ENCODE measurements around the gene NEK8. TPM values are rescaled to one million over a fixed set of nuclear protein-coding genes. Genes with fewer than 3 reads are reported as not detected.

NEK8 gene
- total RNA-seq, 1 donor from 2014 or later = 0.52 TPM

- H3K4me1 ChIP-seq (ENCODE audit: control insufficient read depth in 3 of 3, insufficient read depth in 3 of 3, low read length in 3 of 3) = peaks cover 31 to 43% (median 36%) of the 10 kb centered on the region in 3 donors
- peak overlapping the region; percentile 68 to 71 (median 69) for H3K9ac ChIP-seq (ENCODE audit: low read depth in 1 of 3, low read length in 3 of 3)
Measured at GRCh38 chr17:28744104-28744971, 15.8 kb downstream of the NEK8 start.

GRCh38 chr17:28744972-28745785 is 16.6 kb downstream of the NEK8 start:
- peaks cover 0 to 12% (median 6%) of the 10 kb centered on the region in 3 donors for H3K27me3 ChIP-seq (ENCODE audit: control insufficient read depth in 3 of 3, insufficient read depth in 3 of 3, low read length in 3 of 3)
- no peaks in the 10 kb centered on the region for H3K9me3 ChIP-seq (ENCODE audit: control insufficient read depth in 3 of 3, low read length in 3 of 3)
- peak overlapping the region; percentile 68 to 71 (median 69) for H3K9ac ChIP-seq (ENCODE audit: low read depth in 1 of 3, low read length in 3 of 3)
- H3K4me3 ChIP-seq (ENCODE audit: low read length in 3 of 3) = peak overlapping the region; percentile 57 to 71 (median 68)
- H3K36me3 ChIP-seq (ENCODE audit: control insufficient read depth in 3 of 3, insufficient read depth in 3 of 3, low read length in 3 of 3) = peaks cover 0 to 7% (median 0%) of the 10 kb centered on the region in 3 donors
- H3K27ac ChIP-seq (ENCODE audit: low read depth, low read length) = peak overlapping the region; percentile 74
- peaks cover 31 to 46% (median 38%) of the 10 kb centered on the region in 3 donors for H3K4me1 ChIP-seq (ENCODE audit: control insufficient read depth in 3 of 3, insufficient read depth in 3 of 3, low read length in 3 of 3)

More at GRCh38 chr17:28744104-28744971, 15.8 kb downstream of the NEK8 start:
- H3K27me3 ChIP-seq (ENCODE audit: control insufficient read depth in 3 of 3, insufficient read depth in 3 of 3, low read length in 3 of 3) = peaks cover 0 to 12% (median 6%) of the 10 kb centered on the region in 3 donors
- no peaks in the 10 kb centered on the region for H3K9me3 ChIP-seq (ENCODE audit: control insufficient read depth in 3 of 3, low read length in 3 of 3)
- H3K36me3 ChIP-seq (ENCODE audit: control insufficient read depth in 3 of 3, insufficient read depth in 3 of 3, low read length in 3 of 3) = peaks cover 0 to 7% (median 0%) of the 10 kb centered on the region in 3 donors
- peak overlapping the region; percentile 74 for H3K27ac ChIP-seq (ENCODE audit: low read depth, low read length)
- H3K4me3 ChIP-seq (ENCODE audit: low read length in 3 of 3) = peak overlapping the region; percentile 65 to 71 (median 68)

- Histone ChIP-seq H3K4me1 (ENCODE audit: control insufficient read depth in 3 of 3, insufficient read depth in 3 of 3, low read length in 3 of 3) (peaks cover 31 to 52% (median 38%) of the 10 kb centered on the region in 3 donors), H3K27ac (ENCODE audit: low read depth, low read length) (no peak overlapping the region), H3K9me3 (ENCODE audit: control insufficient read depth in 3 of 3, low read length in 3 of 3) (no peaks in the 10 kb centered on the region), H3K9ac (ENCODE audit: low read depth in 1 of 3, low read length in 3 of 3) (peak overlapping the region in 2 of 3 donors; percentile 6 to 25), H3K27me3 (ENCODE audit: control insufficient read depth in 3 of 3, insufficient read depth in 3 of 3, low read length in 3 of 3) (peaks cover 0 to 12% (median 6%) of the 10 kb centered on the region in 3 donors), H3K4me3 (ENCODE audit: low read length in 3 of 3) (no peak overlapping the region), H3K36me3 (ENCODE audit: control insufficient read depth in 3 of 3, insufficient read depth in 3 of 3, low read length in 3 of 3) (peaks cover 0 to 7% (median 0%) of the 10 kb centered on the region in 3 donors)
Measured at GRCh38 chr17:28745786-28746411, 17.3 kb downstream of the NEK8 start.

DNA sequence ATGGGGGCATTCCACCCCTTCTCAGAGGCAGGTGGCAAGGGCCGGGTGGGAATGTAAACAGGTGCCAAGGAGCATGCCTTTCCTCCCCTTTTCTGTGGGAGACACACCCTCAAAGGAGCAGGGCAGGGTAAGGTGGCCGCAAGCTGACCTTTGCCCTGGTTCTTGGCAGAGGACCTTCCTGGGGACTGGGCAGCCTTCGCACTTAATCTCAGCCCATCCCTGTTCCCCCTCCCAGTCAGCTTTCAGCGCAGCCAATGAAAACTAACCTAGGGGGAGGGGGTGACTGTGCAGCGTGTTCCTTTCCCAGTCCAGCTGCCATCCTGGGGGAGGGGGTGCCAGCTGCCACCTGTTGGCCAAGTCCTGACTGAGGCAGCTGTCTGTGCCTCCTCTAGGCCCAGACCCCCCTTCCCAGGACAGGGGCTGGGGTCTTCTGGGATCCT is 18.0 kb downstream of the NEK8 start:
- Histone ChIP-seq H3K4me1 (ENCODE audit: control insufficient read depth in 3 of 3, insufficient read depth in 3 of 3, low read length in 3 of 3) (peaks cover 31 to 52% (median 38%) of the 10 kb centered on the region in 3 donors), H3K36me3 (ENCODE audit: control insufficient read depth in 3 of 3, insufficient read depth in 3 of 3, low read length in 3 of 3) (peaks cover 0 to 7% (median 0%) of the 10 kb centered on the region in 3 donors), H3K9ac (ENCODE audit: low read depth in 1 of 3, low read length in 3 of 3) (peak overlapping the region in 1 of 3 donors; percentile 25), H3K9me3 (ENCODE audit: control insufficient read depth in 3 of 3, low read length in 3 of 3) (no peaks in the 10 kb centered on the region), H3K4me3 (ENCODE audit: low read length in 3 of 3) (no peak overlapping the region), H3K27me3 (ENCODE audit: control insufficient read depth in 3 of 3, insufficient read depth in 3 of 3, low read length in 3 of 3) (peaks cover 0 to 12% (median 6%) of the 10 kb centered on the region in 3 donors), H3K27ac (ENCODE audit: low read depth, low read length) (no peak overlapping the region)

- no peak overlapping the region for H3K27ac ChIP-seq (ENCODE audit: low read depth, low read length)
- peak overlapping the region in 1 of 3 donors; percentile 45 for H3K9ac ChIP-seq (ENCODE audit: low read depth in 1 of 3, low read length in 3 of 3)
Measured at GRCh38 chr17:28747051-28747691, 18.6 kb downstream of the NEK8 start.

GRCh38 chr17:28747801-28748750 is 19.5 kb downstream of the NEK8 start:
- Histone ChIP-seq H3K9ac (ENCODE audit: low read depth in 1 of 3, low read length in 3 of 3) (no peak overlapping the region), H3K4me3 (ENCODE audit: low read length in 3 of 3) (no peak overlapping the region), H3K27me3 (ENCODE audit: control insufficient read depth in 3 of 3, insufficient read depth in 3 of 3, low read length in 3 of 3) (peaks cover 0 to 12% (median 6%) of the 10 kb centered on the region in 3 donors), H3K36me3 (ENCODE audit: control insufficient read depth in 3 of 3, insufficient read depth in 3 of 3, low read length in 3 of 3) (peaks cover 0 to 7% (median 0%) of the 10 kb centered on the region in 3 donors), H3K4me1 (ENCODE audit: control insufficient read depth in 3 of 3, insufficient read depth in 3 of 3, low read length in 3 of 3) (peaks cover 30 to 49% (median 37%) of the 10 kb centered on the region in 3 donors), H3K9me3 (ENCODE audit: control insufficient read depth in 3 of 3, low read length in 3 of 3) (no peaks in the 10 kb centered on the region), H3K27ac (ENCODE audit: low read depth, low read length) (no peak overlapping the region)

More at GRCh38 chr17:28747051-28747691, 18.6 kb downstream of the NEK8 start:
- Histone ChIP-seq H3K4me3 (ENCODE audit: low read length in 3 of 3) (no peak overlapping the region), H3K27me3 (ENCODE audit: control insufficient read depth in 3 of 3, insufficient read depth in 3 of 3, low read length in 3 of 3) (peaks cover 0 to 12% (median 6%) of the 10 kb centered on the region in 3 donors), H3K36me3 (ENCODE audit: control insufficient read depth in 3 of 3, insufficient read depth in 3 of 3, low read length in 3 of 3) (peaks cover 0 to 7% (median 0%) of the 10 kb centered on the region in 3 donors), H3K4me1 (ENCODE audit: control insufficient read depth in 3 of 3, insufficient read depth in 3 of 3, low read length in 3 of 3) (peaks cover 31 to 52% (median 38%) of the 10 kb centered on the region in 3 donors), H3K9me3 (ENCODE audit: control insufficient read depth in 3 of 3, low read length in 3 of 3) (no peaks in the 10 kb centered on the region)

DNA sequence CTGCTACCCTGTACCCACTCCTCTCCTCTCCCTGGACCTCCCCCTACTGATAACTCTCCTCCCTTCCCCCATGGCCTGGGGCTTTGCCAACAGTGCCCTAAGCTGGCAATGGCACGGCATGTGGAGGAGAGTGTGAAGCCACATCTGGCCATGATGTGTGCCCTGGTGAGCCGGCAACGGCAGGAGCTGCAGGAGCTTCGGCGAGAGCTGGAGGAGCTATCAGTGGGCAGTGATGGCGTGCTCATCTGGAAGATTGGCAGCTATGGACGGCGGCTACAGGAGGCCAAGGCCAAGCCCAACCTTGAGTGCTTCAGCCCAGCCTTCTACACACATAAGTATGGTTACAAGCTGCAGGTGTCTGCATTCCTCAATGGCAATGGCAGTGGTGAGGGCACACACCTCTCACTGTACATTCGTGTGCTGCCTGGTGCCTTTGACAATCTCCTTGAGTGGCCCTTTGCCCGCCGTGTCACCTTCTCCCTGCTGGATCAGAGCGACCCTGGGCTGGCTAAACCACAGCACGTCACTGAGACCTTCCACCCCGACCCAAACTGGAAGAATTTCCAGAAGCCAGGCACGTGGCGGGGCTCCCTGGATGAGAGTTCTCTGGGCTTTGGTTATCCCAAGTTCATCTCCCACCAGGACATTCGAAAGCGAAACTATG is 20.4 kb downstream of the NEK8 start:
- no peak overlapping the region for H3K9ac ChIP-seq (ENCODE audit: low read depth in 1 of 3, low read length in 3 of 3)
- H3K9me3 ChIP-seq (ENCODE audit: control insufficient read depth in 3 of 3, low read length in 3 of 3) = no peaks in the 10 kb centered on the region
- H3K4me3 ChIP-seq (ENCODE audit: low read length in 3 of 3) = no peak overlapping the region
- H3K4me1 ChIP-seq (ENCODE audit: control insufficient read depth in 3 of 3, insufficient read depth in 3 of 3, low read length in 3 of 3) = peaks cover 27 to 43% (median 32%) of the 10 kb centered on the region in 3 donors
- peaks cover 0 to 7% (median 0%) of the 10 kb centered on the region in 3 donors for H3K36me3 ChIP-seq (ENCODE audit: control insufficient read depth in 3 of 3, insufficient read depth in 3 of 3, low read length in 3 of 3)
- no peak overlapping the region for H3K27ac ChIP-seq (ENCODE audit: low read depth, low read length)
- H3K27me3 ChIP-seq (ENCODE audit: control insufficient read depth in 3 of 3, insufficient read depth in 3 of 3, low read length in 3 of 3) = peaks cover 0 to 12% (median 6%) of the 10 kb centered on the region in 3 donors

DNA sequence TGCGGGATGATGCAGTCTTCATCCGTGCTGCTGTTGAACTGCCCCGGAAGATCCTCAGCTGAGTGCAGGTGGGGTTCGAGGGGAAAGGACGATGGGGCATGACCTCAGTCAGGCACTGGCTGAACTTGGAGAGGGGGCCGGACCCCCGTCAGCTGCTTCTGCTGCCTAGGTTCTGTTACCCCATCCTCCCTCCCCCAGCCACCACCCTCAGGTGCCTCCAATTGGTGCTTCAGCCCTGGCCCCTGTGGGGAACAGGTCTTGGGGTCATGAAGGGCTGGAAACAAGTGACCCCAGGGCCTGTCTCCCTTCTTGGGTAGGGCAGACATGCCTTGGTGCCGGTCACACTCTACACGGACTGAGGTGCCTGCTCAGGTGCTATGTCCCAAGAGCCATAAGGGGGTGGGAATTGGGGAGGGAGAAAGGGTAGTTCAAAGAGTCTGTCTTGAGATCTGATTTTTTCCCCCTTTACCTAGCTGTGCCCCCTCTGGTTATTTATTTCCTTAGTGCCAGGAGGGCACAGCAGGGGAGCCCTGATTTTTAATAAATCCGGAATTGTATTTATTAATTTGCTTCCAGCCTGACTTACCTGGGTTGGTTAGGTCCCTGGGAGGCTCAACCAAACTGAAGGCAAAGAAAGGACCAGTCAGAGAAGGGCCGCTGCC is 21.1 kb downstream of the NEK8 start:
- peaks cover 23 to 39% (median 29%) of the 10 kb centered on the region in 3 donors for H3K4me1 ChIP-seq (ENCODE audit: control insufficient read depth in 3 of 3, insufficient read depth in 3 of 3, low read length in 3 of 3)
- H3K36me3 ChIP-seq (ENCODE audit: control insufficient read depth in 3 of 3, insufficient read depth in 3 of 3, low read length in 3 of 3) = peaks cover 0 to 7% (median 0%) of the 10 kb centered on the region in 3 donors
- H3K9ac ChIP-seq (ENCODE audit: low read depth in 1 of 3, low read length in 3 of 3) = no peak overlapping the region
- H3K27me3 ChIP-seq (ENCODE audit: control insufficient read depth in 3 of 3, insufficient read depth in 3 of 3, low read length in 3 of 3) = peaks cover 0 to 12% (median 4%) of the 10 kb centered on the region in 3 donors
- no peak overlapping the region for H3K27ac ChIP-seq (ENCODE audit: low read depth, low read length)
- H3K4me3 ChIP-seq (ENCODE audit: low read length in 3 of 3) = no peak overlapping the region
- H3K9me3 ChIP-seq (ENCODE audit: control insufficient read depth in 3 of 3, low read length in 3 of 3) = no peaks in the 10 kb centered on the region
